Mesendoderm (in vitro differentiated cells): ENCODE data around the gene SLC1A1.

Source experiments
- DNase-seq: peaks from one replicate; pipeline ENCODE4 v3.0.0; 2013
- H2AK5ac ChIP-seq: 2 replicates; pipeline ENCODE4 v1.6.1; 2013; ENCODE audit warnings: low read length, inconsistent platforms
- H2BK120ac ChIP-seq: 2 replicates; pipeline ENCODE4 v1.6.1; 2013; ENCODE audit warnings: low read depth, mild to moderate bottlenecking, low read length, moderate library complexity, mixed read lengths
- H2BK15ac ChIP-seq: replicated peaks from 2 replicates; pipeline ENCODE4 v1.6.1; 2013; ENCODE audit warnings: low read depth, mild to moderate bottlenecking, moderate library complexity
- H2BK5ac ChIP-seq: 2 replicates; pipeline ENCODE4 v1.6.1; 2013; ENCODE audit warnings: low read length, inconsistent platforms
- H3K18ac ChIP-seq: 2 replicates; pipeline ENCODE4 v1.6.1; 2013; ENCODE audit warnings: mild to moderate bottlenecking, low read length, mixed read lengths
- H3K23ac ChIP-seq: one replicate; pipeline ENCODE4 v1.6.1; 2013; ENCODE audit warnings: low read length
- H3K27ac ChIP-seq: 2 replicates; pipeline ENCODE4 v1.5.1; 2013; ENCODE audit warnings: low read depth, mild to moderate bottlenecking, inconsistent platforms, low read length, moderate library complexity
- H3K27me3 ChIP-seq: 2 replicates; pipeline ENCODE4 v1.6.1; 2013; ENCODE audit warnings: low read length, control low read depth, mild to moderate bottlenecking, inconsistent platforms; ENCODE audit not compliant: insufficient read depth, poor library complexity
- H3K36me3 ChIP-seq: 2 replicates; pipeline ENCODE4 v1.6.1; 2013; ENCODE audit warnings: low read length, inconsistent platforms; ENCODE audit not compliant: control insufficient read depth, insufficient read depth
- H3K4ac ChIP-seq: one replicate; pipeline ENCODE4 v1.6.1; 2013; ENCODE audit warnings: low read depth, mild to moderate bottlenecking, low read length, moderate library complexity
- H3K4me1 ChIP-seq: 2 replicates; pipeline ENCODE4 v1.6.1; 2013; ENCODE audit warnings: low read depth, low read length, inconsistent platforms; ENCODE audit not compliant: control insufficient read depth
- H3K4me2 ChIP-seq: 2 replicates; pipeline ENCODE4 v1.6.1; 2013; ENCODE audit warnings: low read length
- H3K4me3 ChIP-seq: 2 replicates; pipeline ENCODE4 v1.5.1; 2013; ENCODE audit warnings: mild to moderate bottlenecking, low read length
- H3K56ac ChIP-seq: one replicate; pipeline ENCODE4 v1.6.1; 2013; ENCODE audit warnings: low read length
- H3K79me1 ChIP-seq: 2 replicates; pipeline ENCODE4 v1.6.1; 2013; ENCODE audit warnings: low read length, inconsistent platforms
- H3K79me2 ChIP-seq: 2 replicates; pipeline ENCODE4 v1.6.1; 2013; ENCODE audit warnings: mild to moderate bottlenecking, low read length; ENCODE audit not compliant: control insufficient read depth, insufficient read depth
- H3K9ac ChIP-seq: 2 replicates; pipeline ENCODE4 v1.6.1; 2013; ENCODE audit warnings: low read length, inconsistent platforms
- H4K5ac ChIP-seq: one replicate; pipeline ENCODE4 v1.6.1; 2013; ENCODE audit warnings: low read length
- H4K8ac ChIP-seq: one replicate; pipeline ENCODE4 v1.6.1; 2013; ENCODE audit warnings: low read depth, mild to moderate bottlenecking, control low read depth, low read length, moderate library complexity
- WGBS: extraction: QIAGEN DNeasy Blood & Tissue Kit; methylation state at CpG from one replicate; pipeline ENCODE4 v1.1.7; 2013; ENCODE audit warnings: low lambda C conversion rate, missing lambda C conversion rate; ENCODE audit not compliant: insufficient coverage; ENCODE audit errors: extremely low coverage; 5-methylcytosine and 5-hydroxymethylcytosine counted together

Gene SLC1A1

GRCh38 chr9:4508907-4509589, 18.8 kb downstream of the SLC1A1 start:
- Histone ChIP-seq H2BK120ac (no peak overlapping the region), H4K8ac (no peak overlapping the region), H3K4ac (no peak overlapping the region), H3K4me2 (no peak overlapping the region), H2BK15ac (no peak overlapping the region), H3K79me2 (no peaks in the 10 kb centered on the region), H3K27ac (peak overlapping the region; percentile 51), H3K23ac (no peak overlapping the region), H3K9ac (no peak overlapping the region), H3K4me3 (no peak overlapping the region), H2BK5ac (no peak overlapping the region), H3K79me1 (no peaks in the 10 kb centered on the region), H3K4me1 (peaks cover 17% of the 10 kb centered on the region), H3K36me3 (no peaks in the 10 kb centered on the region), H3K18ac (peak overlapping the region; percentile 34), H4K5ac (no peak overlapping the region), H2AK5ac (peak overlapping the region; percentile 9), H3K27me3 (no peaks in the 10 kb centered on the region), H3K56ac (peak overlapping the region; percentile 27)
- WGBS = no CpG with 5 or more reads among the region's 3 CpGs
- DNase-seq = no peak

GRCh38 chr9:4509590-4509984, 19.3 kb downstream of the SLC1A1 start:
- Histone ChIP-seq H4K8ac (no peak overlapping the region), H3K27me3 (no peaks in the 10 kb centered on the region), H3K56ac (no peak overlapping the region), H3K18ac (no peak overlapping the region), H3K79me2 (no peaks in the 10 kb centered on the region), H4K5ac (no peak overlapping the region), H3K27ac (no peak overlapping the region), H3K4me1 (peaks cover 20% of the 10 kb centered on the region), H3K4me2 (no peak overlapping the region), H3K23ac (no peak overlapping the region), H3K4ac (no peak overlapping the region), H3K79me1 (no peaks in the 10 kb centered on the region), H3K9ac (no peak overlapping the region), H2AK5ac (no peak overlapping the region), H3K4me3 (no peak overlapping the region), H2BK5ac (no peak overlapping the region), H3K36me3 (no peaks in the 10 kb centered on the region), H2BK120ac (no peak overlapping the region), H2BK15ac (no peak overlapping the region)
- no CpG with 5 or more reads among the region's 3 CpGs for WGBS
- no peak for DNase-seq

- H3K4ac ChIP-seq = no peak overlapping the region
- no peak overlapping the region for H2AK5ac ChIP-seq
- no peak overlapping the region for H2BK120ac ChIP-seq
- peaks cover 28% of the 10 kb centered on the region for H3K4me1 ChIP-seq
- DNase-seq = no peak
- H3K4me2 ChIP-seq = no peak overlapping the region
- H3K56ac ChIP-seq = no peak overlapping the region
- no peaks in the 10 kb centered on the region for H3K27me3 ChIP-seq
- no peak overlapping the region for H4K8ac ChIP-seq
- H2BK5ac ChIP-seq = no peak overlapping the region
- no peak overlapping the region for H3K4me3 ChIP-seq
- no peak overlapping the region for H2BK15ac ChIP-seq
- H3K79me2 ChIP-seq = no peaks in the 10 kb centered on the region
- H3K27ac ChIP-seq = no peak overlapping the region
- H3K23ac ChIP-seq = no peak overlapping the region
- no peaks in the 10 kb centered on the region for H3K36me3 ChIP-seq
- H4K5ac ChIP-seq = no peak overlapping the region
- no peaks in the 10 kb centered on the region for H3K79me1 ChIP-seq
- H3K9ac ChIP-seq = no peak overlapping the region
- no CpG with 5 or more reads among the region's 4 CpGs for WGBS
- no peak overlapping the region for H3K18ac ChIP-seq
Observed at GRCh38 chr9:4510546-4511322, 20.5 kb downstream of the SLC1A1 start.

- no peak overlapping the region for H3K4ac ChIP-seq
- no peak overlapping the region for H2AK5ac ChIP-seq
- peak; percentile 83 for DNase-seq
- no peak overlapping the region for H3K4me3 ChIP-seq
- H3K27ac ChIP-seq = no peak overlapping the region
- no peak overlapping the region for H3K56ac ChIP-seq
- peaks cover 14% of the 10 kb centered on the region for H3K4me1 ChIP-seq
- H3K23ac ChIP-seq = no peak overlapping the region
- whole genome bisulfite sequencing = no CpG with 5 or more reads among the region's 8 CpGs
- H3K18ac ChIP-seq = peak overlapping the region; percentile 30
- H2BK120ac ChIP-seq = no peak overlapping the region
- no peaks in the 10 kb centered on the region for H3K36me3 ChIP-seq
- H4K8ac ChIP-seq = no peak overlapping the region
- H3K79me1 ChIP-seq = no peaks in the 10 kb centered on the region
- no peaks in the 10 kb centered on the region for H3K79me2 ChIP-seq
- no peak overlapping the region for H3K4me2 ChIP-seq
- no peak overlapping the region for H3K9ac ChIP-seq
- no peak overlapping the region for H4K5ac ChIP-seq
- H3K27me3 ChIP-seq = no peaks in the 10 kb centered on the region
- H2BK5ac ChIP-seq = no peak overlapping the region
- no peak overlapping the region for H2BK15ac ChIP-seq
Observed at GRCh38 chr9:4514252-4515128, 24.2 kb downstream of the SLC1A1 start.

GRCh38 chr9:4515958-4516375, 25.7 kb downstream of the SLC1A1 start:
- no CpG with 5 or more reads among the region's 1 CpG for WGBS
- no peak for DNase-seq
- H3K27ac ChIP-seq = no peak overlapping the region

More at GRCh38 chr9:4515958-4516375, 25.7 kb downstream of the SLC1A1 start:
- H2AK5ac ChIP-seq = no peak overlapping the region
- no peak overlapping the region for H4K8ac ChIP-seq
- H3K4me2 ChIP-seq = no peak overlapping the region
- H3K23ac ChIP-seq = no peak overlapping the region
- H3K18ac ChIP-seq = peak overlapping the region; percentile 76
- no peaks in the 10 kb centered on the region for H3K79me2 ChIP-seq
- H3K4me3 ChIP-seq = no peak overlapping the region
- no peak overlapping the region for H2BK15ac ChIP-seq
- no peak overlapping the region for H4K5ac ChIP-seq
- no peaks in the 10 kb centered on the region for H3K27me3 ChIP-seq
- H2BK120ac ChIP-seq = no peak overlapping the region
- no peaks in the 10 kb centered on the region for H3K36me3 ChIP-seq
- no peak overlapping the region for H2BK5ac ChIP-seq
- no peaks in the 10 kb centered on the region for H3K79me1 ChIP-seq
- peaks cover 14% of the 10 kb centered on the region for H3K4me1 ChIP-seq
- no peak overlapping the region for H3K4ac ChIP-seq
- no peak overlapping the region for H3K9ac ChIP-seq
- H3K56ac ChIP-seq = no peak overlapping the region
